HG03095 (cell line): ENCODE measurements around the gene NAPG.
"Not testable (repeated sequence)": the region's sequence is repeated elsewhere in the genome, so short reads cannot be mapped to it uniquely, and the experiment has no call there.

Source experiments
- ATAC-seq: cut with Tn5 transposase; IDR thresholded peaks from one replicate; pipeline ENCODE4 v1.9.1; 2021; ENCODE audit warnings: moderate library complexity; ENCODE audit not compliant: unreplicated experiment

The NAPG gene

GRCh38 chr18:10544093-10544748 is 18.4 kb downstream of the NAPG start:
- no peak for ATAC-seq

GRCh38 chr18:10546557-10547300 is 20.9 kb downstream of the NAPG start:
- no peak for ATAC-seq

DNA sequence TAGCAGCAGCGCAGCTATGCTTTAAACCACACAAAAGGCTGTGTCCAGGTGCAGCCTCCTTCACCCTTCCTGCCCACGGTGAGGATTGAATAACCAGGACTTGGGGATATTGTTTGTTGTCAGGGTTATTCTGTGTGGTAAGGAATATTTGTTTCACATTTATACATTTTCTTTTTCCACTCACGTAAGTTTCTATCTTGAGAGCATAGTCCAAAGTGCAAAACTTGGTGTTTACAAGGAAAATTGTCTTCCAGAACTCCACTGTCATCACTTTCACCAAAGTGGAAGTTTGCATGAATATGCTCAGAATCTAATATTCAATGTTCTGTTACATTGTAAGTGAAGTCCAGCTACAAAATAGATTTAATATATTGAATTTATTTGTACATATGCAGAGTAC is 26.4 kb downstream of the NAPG start:
- no peak for ATAC-seq

DNA sequence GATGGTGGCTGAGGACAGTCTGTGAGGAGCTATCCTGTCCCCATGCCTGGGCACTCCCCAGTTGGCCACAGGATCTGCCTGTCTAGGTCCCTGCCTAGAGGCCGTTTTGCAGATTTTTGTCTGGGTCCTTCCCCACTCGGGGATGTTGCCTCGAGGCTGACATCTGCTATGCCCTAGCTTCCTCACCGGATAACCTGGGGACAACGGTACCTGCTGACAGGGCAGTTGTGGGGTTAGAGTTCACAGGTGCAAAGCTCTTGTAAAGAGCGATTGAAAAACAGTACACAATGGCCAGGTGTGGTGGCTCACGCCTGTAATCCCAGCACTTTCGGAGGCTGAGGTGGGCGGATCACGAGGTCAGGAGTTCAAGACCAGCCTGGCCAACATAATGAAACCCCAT is 30.4 kb downstream of the NAPG start:
- not testable (repeated sequence) for ATAC-seq

DNA sequence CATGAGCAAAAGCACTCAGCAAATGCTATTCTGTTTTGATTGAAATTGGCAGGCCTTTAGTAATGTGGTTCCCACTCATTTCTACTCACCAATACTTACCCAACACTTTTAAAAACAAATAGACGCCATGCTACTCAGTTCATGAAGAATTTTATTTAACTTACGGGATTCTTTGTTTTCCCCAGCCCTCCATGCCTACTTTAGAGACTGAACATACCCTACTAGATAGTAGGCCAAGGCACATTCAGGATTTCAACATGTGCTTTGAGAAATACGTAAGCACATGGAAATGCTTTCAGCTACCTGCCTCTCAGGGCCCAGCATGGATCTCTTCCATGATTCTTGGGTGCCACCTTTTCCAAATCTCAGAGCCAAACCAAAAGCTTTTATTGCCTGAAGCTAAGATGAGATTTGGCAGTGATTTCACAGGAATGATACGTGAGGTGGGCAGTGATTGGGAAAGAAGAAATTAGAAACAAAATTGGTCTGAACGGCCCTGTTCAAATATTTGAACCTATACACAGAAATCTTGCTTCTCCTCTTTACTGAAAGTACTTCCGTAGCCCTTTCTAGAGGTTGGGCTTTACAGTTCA is 31.4 kb downstream of the NAPG start:
- ATAC-seq = no peak

- ATAC-seq = no peak
Measured at GRCh38 chr18:10558243-10558966, 32.6 kb downstream of the NAPG start.

GRCh38 chr18:10558967-10559298 is 33.1 kb downstream of the NAPG start:
- no peak for ATAC-seq

DNA sequence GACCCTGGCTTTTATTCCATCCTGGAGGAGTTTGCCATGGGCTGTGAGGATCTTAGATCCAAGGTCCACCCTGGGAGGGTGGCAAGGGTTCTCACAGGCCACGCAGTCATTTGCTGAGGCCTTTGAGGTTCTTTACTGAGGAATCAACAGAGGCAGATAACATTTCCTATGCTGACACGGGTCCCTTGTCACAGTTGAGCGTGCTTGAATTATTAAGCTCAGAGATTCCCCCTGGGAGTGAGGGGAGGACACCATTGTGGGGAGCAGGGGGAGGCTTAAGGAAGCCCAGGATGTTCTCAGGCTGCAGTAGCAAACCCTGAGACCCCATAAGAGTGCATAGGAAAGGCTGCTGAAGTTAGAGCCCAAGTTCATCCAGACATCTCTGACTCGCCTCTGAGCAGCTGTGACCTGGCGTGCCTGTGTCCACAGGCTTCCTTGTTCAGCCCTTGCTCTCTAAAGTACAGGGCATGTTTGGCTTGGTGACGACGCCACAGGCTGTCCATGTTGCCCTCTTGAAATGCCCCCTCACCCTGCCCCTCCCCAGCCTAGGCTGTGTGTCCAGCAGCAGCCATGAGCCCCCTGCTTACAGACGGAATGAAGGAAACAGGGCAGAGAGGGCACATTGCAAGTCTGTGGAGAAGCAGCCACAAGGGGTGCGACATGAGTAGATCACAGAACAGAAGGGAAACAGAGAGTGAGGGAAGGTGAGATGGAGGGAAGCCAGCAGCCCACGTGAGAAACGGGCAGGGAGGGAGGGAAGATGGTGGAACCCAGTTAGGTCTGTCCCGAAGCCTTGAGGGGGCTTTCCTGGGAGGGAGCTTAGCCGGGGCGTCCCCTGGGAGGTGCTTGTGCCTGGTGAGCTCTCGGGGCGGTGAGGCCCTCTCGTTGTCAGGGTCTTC is 34.0 kb downstream of the NAPG start:
- ATAC-seq = peak; percentile 29

DNA sequence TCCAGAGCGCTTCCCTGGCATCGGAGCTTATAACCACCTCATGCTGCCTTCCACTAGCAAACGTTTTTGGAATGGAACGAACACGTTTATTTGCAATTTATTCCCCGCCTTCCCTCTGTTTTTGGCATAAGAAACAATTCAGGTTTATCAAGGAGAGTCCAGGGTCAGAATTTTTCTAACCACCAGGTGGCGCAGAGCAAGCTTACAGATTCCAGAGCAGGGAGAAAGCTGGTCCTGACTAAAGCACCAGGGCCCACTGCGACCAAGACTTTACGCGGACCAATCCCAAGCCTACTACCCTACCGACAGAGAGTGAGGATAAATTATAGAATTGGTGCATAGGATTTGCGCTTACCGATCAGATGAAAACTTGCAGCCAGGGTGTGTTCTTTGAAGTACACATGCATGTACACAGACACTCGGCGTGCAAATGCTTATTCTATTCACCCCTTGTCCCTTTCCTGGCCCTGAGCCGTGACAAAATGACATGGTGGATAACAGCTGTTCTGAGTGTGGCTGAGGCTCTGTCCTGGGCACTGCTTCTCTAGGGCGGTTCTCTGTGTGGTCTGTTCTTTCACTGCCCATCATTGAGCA is 34.7 kb downstream of the NAPG start:
- ATAC-seq = peak; percentile 59

GRCh38 chr18:10562773-10563160 is 36.9 kb downstream of the NAPG start:
- no peak for ATAC-seq

- no peak for ATAC-seq
Measured at GRCh38 chr18:10563886-10564285, 38.1 kb downstream of the NAPG start.

DNA sequence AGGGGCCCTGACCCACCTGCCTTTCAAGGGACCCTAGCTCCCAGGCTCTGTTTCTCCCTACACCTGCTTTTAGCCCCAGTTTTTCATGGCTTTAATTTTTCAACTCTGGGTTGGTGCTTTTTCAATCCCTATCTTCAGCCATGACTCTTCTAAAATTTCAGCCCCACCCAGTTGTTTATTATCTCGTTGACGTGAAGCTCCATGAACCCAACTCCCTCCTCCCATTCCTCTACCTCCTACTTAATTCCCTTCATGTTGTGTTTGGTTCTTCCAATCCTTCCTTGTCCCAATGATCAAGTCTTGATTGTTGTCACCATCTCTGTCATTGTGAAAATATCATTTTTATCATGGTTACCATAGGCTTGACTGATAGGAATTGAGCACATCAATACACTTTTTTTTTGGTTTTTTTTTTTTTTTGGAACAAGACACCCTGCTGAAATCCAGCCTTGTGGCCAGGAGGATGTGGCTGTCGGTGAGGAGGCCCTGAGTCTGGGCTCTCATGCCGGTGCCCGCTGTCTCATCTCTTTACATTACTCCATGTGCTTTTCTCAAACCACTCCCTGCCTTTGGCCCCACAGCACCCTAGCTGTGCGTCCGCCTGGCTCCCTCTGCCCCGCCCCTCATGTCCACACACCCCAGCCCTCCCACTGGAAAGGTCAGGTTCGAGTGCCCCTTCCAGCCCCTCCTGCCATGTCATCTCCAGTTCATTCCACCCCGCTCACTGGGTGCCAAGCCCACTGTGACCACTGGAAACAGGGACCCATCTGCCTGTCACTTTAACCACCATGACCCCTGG is 39.3 kb downstream of the NAPG start:
- ATAC-seq = no peak

DNA sequence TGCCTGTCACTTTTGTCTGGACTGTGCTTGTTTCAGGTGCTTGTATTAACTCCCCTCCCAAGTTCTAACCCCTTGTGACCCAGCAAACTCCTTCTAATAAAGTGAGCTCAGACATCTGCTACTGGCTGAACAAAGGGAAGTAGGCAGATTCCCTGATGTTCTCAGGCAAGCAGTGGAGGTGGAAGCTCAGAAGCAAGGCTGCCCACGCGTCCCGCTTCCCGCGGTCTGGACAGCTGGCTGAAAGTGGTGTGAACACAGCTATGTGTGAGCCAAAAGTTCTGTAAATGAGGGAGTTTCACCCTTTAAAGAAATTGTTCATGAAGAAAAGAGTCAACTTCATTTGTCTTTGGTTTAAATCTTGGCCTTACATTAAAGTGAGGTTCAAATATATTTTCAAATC is 40.0 kb downstream of the NAPG start:
- ATAC-seq = no peak

GRCh38 chr18:10566390-10566789 is 40.6 kb downstream of the NAPG start:
- ATAC-seq = no peak

DNA sequence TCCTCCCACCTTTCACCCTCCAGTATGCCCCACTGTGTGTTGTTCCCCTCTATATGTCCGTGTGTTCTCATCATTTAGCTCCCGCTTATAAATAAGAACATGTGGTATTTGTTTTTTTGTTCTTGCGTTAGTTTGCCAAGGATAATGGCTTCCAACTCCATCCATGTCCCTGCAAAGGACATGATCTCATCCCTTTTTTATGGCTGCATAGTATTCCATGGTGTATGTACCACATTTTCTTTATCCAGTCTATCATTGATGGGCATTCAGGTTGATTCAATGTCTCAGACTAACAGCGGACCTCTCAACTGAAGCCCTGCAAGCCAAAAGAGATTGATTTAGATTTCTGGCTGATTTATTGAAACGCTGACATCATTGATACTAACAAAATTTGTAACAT is 44.1 kb downstream of the NAPG start:
- not testable (repeated sequence) for ATAC-seq

DNA sequence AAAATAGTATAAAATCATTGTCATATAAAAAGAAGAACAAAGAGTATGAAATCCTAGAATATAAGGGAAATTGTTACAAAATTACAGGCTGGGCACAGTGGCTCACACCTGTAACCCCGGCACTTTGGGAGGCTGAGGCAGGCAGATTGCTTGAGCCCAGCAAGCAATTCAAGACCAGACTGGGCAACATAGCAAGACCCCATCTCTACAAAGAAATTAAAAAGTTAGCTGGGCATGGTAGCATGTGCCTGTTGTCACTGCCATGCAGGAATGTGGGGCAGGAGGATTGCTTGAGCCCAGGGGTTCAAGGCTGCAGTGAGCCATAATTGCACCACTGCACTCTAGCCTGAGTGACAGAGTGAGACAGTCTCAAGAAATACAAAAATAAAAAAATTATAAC is 44.8 kb downstream of the NAPG start:
- no peak for ATAC-seq

- no peak for ATAC-seq
Measured at GRCh38 chr18:10571537-10571936, 45.7 kb downstream of the NAPG start.

DNA sequence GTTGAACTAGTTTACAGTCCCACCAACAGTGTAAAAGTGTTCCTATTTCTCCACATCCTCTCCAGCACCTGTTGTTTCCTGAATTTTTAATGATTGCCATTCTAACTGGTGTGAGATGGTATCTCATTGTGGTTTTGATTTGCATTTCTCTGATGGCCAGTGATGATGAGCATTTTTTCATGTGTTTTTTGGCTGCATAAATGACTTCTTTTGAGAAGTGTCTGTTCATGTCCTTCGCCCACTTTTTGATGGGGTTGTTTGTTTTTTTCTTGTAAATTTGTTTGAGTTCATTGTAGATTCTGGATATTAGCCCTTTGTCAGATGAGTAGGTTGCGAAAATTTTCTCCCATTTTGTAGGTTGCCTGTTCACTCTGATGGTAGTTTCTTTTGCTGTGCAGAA is 47.4 kb downstream of the NAPG start:
- ATAC-seq = not testable (repeated sequence)

- not testable (repeated sequence) for ATAC-seq
Measured at GRCh38 chr18:10574412-10574811, 48.6 kb downstream of the NAPG start.
